Natural killer cell (primary cell): Measurements from ENCODE around the gene WDR45. TPM values are rescaled to one million over a fixed set of nuclear protein-coding genes. Genes with fewer than 3 reads are reported as not detected.
A peak's percentile ranks its signal among the peaks of the same experiment; 100 is the strongest.

ENCODE experiments used
- ATAC-seq, 3 donors: fragments of 150-1000 bp in 2 of 3; fragments of 200-7000 bp in 1 of 3; cut with Tn5 transposase; 1 replicate in 1 of 3; 2 replicates in 2 of 3; pipeline ENCODE4 v1.10.0; 2021; ENCODE audit warnings: mild to moderate bottlenecking in 2 of 3, moderate library complexity in 2 of 3
- DNase-seq, 2 donors: peaks; one replicate each; pipeline versions ENCODE4 v3.0.0 to v3.0.0-alpha.2; 2013 to 2021; ENCODE audit warnings: mixed read lengths in 1 of 2
- H3K27ac ChIP-seq: one replicate; pipeline ENCODE4 v1.5.1; 2013; ENCODE audit warnings: mild to moderate bottlenecking, low read length
- H3K27me3 ChIP-seq: one replicate; pipeline ENCODE4 v1.6.1; 2013; ENCODE audit warnings: low read length; ENCODE audit not compliant: control insufficient read depth, insufficient read depth
- H3K36me3 ChIP-seq: one replicate; pipeline ENCODE4 v1.6.1; 2013; ENCODE audit warnings: low read length; ENCODE audit not compliant: control insufficient read depth, insufficient read depth
- H3K4me1 ChIP-seq: one replicate; pipeline ENCODE4 v1.6.1; 2013; ENCODE audit warnings: low read length; ENCODE audit not compliant: control insufficient read depth, insufficient read depth
- H3K4me3 ChIP-seq: one replicate; pipeline ENCODE4 v1.5.1; 2013; ENCODE audit warnings: low read length
- H3K9me3 ChIP-seq: one replicate; pipeline ENCODE4 v1.6.1; 2013; ENCODE audit warnings: low read length; ENCODE audit not compliant: control insufficient read depth, insufficient read depth
- H3K27ac Mint-ChIP-seq, 2 donors: one replicate each; pipeline ENCODE4 v1.8.0; 2022; ENCODE audit warnings: mild to moderate bottlenecking in 2 of 2, mixed read lengths in 2 of 2, moderate library complexity in 1 of 2
- H3K27me3 Mint-ChIP-seq, 2 donors: one replicate each; pipeline ENCODE4 v1.8.0; 2022; ENCODE audit warnings: low read depth in 2 of 2, mixed read lengths in 2 of 2
- H3K36me3 Mint-ChIP-seq: one replicate; pipeline ENCODE4 v1.8.0; 2022; ENCODE audit warnings: mixed read lengths
- H3K4me1 Mint-ChIP-seq, 2 donors: one replicate each; pipeline ENCODE4 v1.8.0; 2022; ENCODE audit warnings: mixed read lengths in 2 of 2
- H3K4me3 Mint-ChIP-seq: one replicate; pipeline ENCODE4 v1.8.0; 2022; ENCODE audit warnings: mild to moderate bottlenecking, moderate library complexity, mixed read lengths
- H3K9me3 Mint-ChIP-seq, 2 donors: one replicate each; pipeline ENCODE4 v1.8.0; 2022; ENCODE audit warnings: mixed read lengths in 2 of 2
- WGBS: methylation state at CpG from one replicate; pipeline ENCODE4 v1.1.7; 2013; ENCODE audit warnings: missing lambda C conversion rate; ENCODE audit not compliant: insufficient coverage; 5-methylcytosine and 5-hydroxymethylcytosine counted together
- intact Hi-C: fragments of 100-400 bp; cut with micrococcal nuclease; formaldehyde crosslinking; loops from one replicate; pipeline ENCODE4 v1.14.2; 2022
- total RNA-seq, 4 donors: library from RNA; stranded (reverse); fragments of 120-200 nt in 1 of 4; gene quantifications; one replicate each; pipeline versions ENCODE4 v1.2.3 to v1.2.4, GENCODE V29; 2013 to 2022
- TF ChIP-seq, protein P1 (sequence below): fragments of 200-600 bp; IDR thresholded peaks from one replicate; pipeline ENCODE4 v1.8.0; 2022; ENCODE audit warnings: antibody characterized with exemption

WDR45 gene
- total RNA-seq, 3 donors from 2014 or later (not counting 1 experiment from before 2014, with no cell fraction given): 116 to 142 (median 134) TPM

- no peaks in the 10 kb centered on the region for H3K36me3 Mint-ChIP-seq
- Histone ChIP-seq H3K36me3 (peaks cover 4% of the 10 kb centered on the region), H3K4me1 (peaks cover 6% of the 10 kb centered on the region), H3K27me3 (no peaks in the 10 kb centered on the region), H3K27ac (no peak overlapping the region), H3K9me3 (no peaks in the 10 kb centered on the region), H3K4me3 (no peak overlapping the region)
- H3K4me3 Mint-ChIP-seq: no peak overlapping the region
- DNase-seq (no peak), ATAC-seq (no peak)
- intact Hi-C loops: no loop called here
- no peak overlapping the region for H3K27ac Mint-ChIP-seq
- H3K9me3 Mint-ChIP-seq: no peaks in the 10 kb centered on the region
- H3K27me3 Mint-ChIP-seq: no peaks in the 10 kb centered on the region
- peaks cover 0 to 5% of the 10 kb centered on the region in 2 donors for H3K4me1 Mint-ChIP-seq
- TF ChIP-seq, protein P1, sequence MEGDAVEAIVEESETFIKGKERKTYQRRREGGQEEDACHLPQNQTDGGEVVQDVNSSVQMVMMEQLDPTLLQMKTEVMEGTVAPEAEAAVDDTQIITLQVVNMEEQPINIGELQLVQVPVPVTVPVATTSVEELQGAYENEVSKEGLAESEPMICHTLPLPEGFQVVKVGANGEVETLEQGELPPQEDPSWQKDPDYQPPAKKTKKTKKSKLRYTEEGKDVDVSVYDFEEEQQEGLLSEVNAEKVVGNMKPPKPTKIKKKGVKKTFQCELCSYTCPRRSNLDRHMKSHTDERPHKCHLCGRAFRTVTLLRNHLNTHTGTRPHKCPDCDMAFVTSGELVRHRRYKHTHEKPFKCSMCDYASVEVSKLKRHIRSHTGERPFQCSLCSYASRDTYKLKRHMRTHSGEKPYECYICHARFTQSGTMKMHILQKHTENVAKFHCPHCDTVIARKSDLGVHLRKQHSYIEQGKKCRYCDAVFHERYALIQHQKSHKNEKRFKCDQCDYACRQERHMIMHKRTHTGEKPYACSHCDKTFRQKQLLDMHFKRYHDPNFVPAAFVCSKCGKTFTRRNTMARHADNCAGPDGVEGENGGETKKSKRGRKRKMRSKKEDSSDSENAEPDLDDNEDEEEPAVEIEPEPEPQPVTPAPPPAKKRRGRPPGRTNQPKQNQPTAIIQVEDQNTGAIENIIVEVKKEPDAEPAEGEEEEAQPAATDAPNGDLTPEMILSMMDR: no peak
- WGBS: 97% methylated on average over 4 of the region's 4 CpGs
These were observed 26.6 kb upstream of the WDR45 start for GRCh38 chrX:49106296-49106695.

- H3K4me3 Mint-ChIP-seq: no peak overlapping the region
- no peaks in the 10 kb centered on the region for H3K9me3 Mint-ChIP-seq
- TF ChIP-seq, protein P1: no peak
- H3K27me3 Mint-ChIP-seq: no peaks in the 10 kb centered on the region
- ATAC-seq: no peak
- Histone ChIP-seq H3K27ac (no peak overlapping the region), H3K27me3 (no peaks in the 10 kb centered on the region), H3K4me1 (peaks cover 17% of the 10 kb centered on the region), H3K9me3 (no peaks in the 10 kb centered on the region), H3K36me3 (peaks cover 2% of the 10 kb centered on the region), H3K4me3 (no peak overlapping the region)
- 100% methylated on average over 2 of the region's 3 CpGs for WGBS
- H3K4me1 Mint-ChIP-seq: peaks cover 0 to 9% of the 10 kb centered on the region in 2 donors
- intact Hi-C loops: no loop called here
- DNase-seq: no peak
- H3K27ac Mint-ChIP-seq: no peak overlapping the region
- H3K36me3 Mint-ChIP-seq: no peaks in the 10 kb centered on the region
These were observed 23.9 kb upstream of the WDR45 start for GRCh38 chrX:49103637-49104036.

GRCh38 chrX:49102190-49102589, 22.5 kb upstream of the WDR45 start:
- Histone ChIP-seq H3K27ac (no peak overlapping the region), H3K9me3 (no peaks in the 10 kb centered on the region), H3K4me3 (no peak overlapping the region), H3K27me3 (no peaks in the 10 kb centered on the region), H3K4me1 (peaks cover 17% of the 10 kb centered on the region), H3K36me3 (peaks cover 2% of the 10 kb centered on the region)
- no peaks in the 10 kb centered on the region for H3K9me3 Mint-ChIP-seq
- 100% methylated on average over 7 of the region's 9 CpGs for WGBS
- TF ChIP-seq, protein P1: no peak
- no peak overlapping the region for H3K27ac Mint-ChIP-seq
- H3K27me3 Mint-ChIP-seq: no peaks in the 10 kb centered on the region
- intact Hi-C loops: no loop called here
- peak overlapping the region; percentile 88 for H3K4me3 Mint-ChIP-seq
- no peak for DNase-seq
- H3K4me1 Mint-ChIP-seq: peaks cover 0 to 9% of the 10 kb centered on the region in 2 donors
- no peak for ATAC-seq
- no peaks in the 10 kb centered on the region for H3K36me3 Mint-ChIP-seq

- no peaks in the 10 kb centered on the region for H3K27me3 Mint-ChIP-seq
- TF ChIP-seq, protein P1: no peak
- H3K36me3 Mint-ChIP-seq: no peaks in the 10 kb centered on the region
- Histone ChIP-seq H3K27me3 (no peaks in the 10 kb centered on the region), H3K36me3 (peaks cover under 1% of the 10 kb centered on the region), H3K27ac (peak overlapping the region; percentile 31), H3K4me1 (peaks cover 17% of the 10 kb centered on the region), H3K9me3 (no peaks in the 10 kb centered on the region), H3K4me3 (peak overlapping the region; percentile 75)
- H3K27ac Mint-ChIP-seq: peak overlapping the region in 1 of 2 donors; percentile 88
- no peak for ATAC-seq
- no peak for DNase-seq
- peaks cover 0 to 9% of the 10 kb centered on the region in 2 donors for H3K4me1 Mint-ChIP-seq
- no peaks in the 10 kb centered on the region for H3K9me3 Mint-ChIP-seq
- peak overlapping the region; percentile 88 for H3K4me3 Mint-ChIP-seq
- 8% methylated on average over 9 of the region's 9 CpGs for WGBS
- intact Hi-C loops: loop anchor here (2.0 kb wide), 1 partner anchor 27 kb away; the partner anchor contains the start of gene PRAF2
These were observed 21.9 kb upstream of the WDR45 start for GRCh38 chrX:49101629-49101984.
